RWPE1 (cell line): Measurements from ENCODE around the gene SHROOM3.

Source experiments
- CTCF ChIA-PET: fragments of 350-600 bp; sonication (Branson Sonifier 250); formaldehyde crosslinking; extraction: SDS; loops from one replicate; lab custom pipeline; 2021; lab: Yijun Ruan, JAX
- POLR2A ChIA-PET: fragments of 400-600 bp; formaldehyde crosslinking; extraction: SDS; loops from one replicate; lab custom pipeline; 2020; ENCODE audit warnings: antibody characterized with exemption; ENCODE audit not compliant: low non-redundant PET; lab: Yijun Ruan, JAX
- DNase-seq: peaks from one replicate; pipeline ENCODE4 v3.0.0; 2012; ENCODE audit warnings: low spot score
- H3K27ac ChIP-seq: fragments of 450-650 bp; 2 replicates; pipeline ENCODE4 v1.5.1; 2017
- TF ChIP-seq, protein P1 (sequence below): fragments of 450-650 bp; conservative IDR thresholded peaks from 2 replicates; pipeline ENCODE4 v1.5.1; 2017; ENCODE audit warnings: low read depth, mild to moderate bottlenecking

Gene SHROOM3

DNA sequence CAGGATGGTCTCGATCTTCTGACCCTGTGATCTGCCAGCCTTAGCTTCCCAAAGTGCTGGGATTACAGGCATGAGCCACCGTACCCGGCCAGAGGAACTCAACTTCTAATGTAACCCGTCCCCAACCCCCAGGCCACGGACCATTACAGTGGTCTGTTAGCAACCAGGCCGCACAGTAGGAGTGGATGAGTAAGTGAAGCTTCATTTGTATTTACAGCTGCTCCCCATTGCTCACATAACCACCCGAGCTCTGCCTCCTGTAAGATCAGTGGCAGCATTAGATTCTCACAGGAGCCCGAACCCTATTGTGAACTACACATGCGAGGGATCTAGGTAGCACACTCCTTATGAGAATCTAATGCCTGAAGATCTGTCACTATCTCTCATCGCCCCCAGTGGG is 119.6 kb downstream of the SHROOM3 start:
- no peak for DNase-seq
- no peak overlapping the region for H3K27ac ChIP-seq
- CTCF ChIA-PET: no interaction called here
- TF ChIP-seq, protein P1, sequence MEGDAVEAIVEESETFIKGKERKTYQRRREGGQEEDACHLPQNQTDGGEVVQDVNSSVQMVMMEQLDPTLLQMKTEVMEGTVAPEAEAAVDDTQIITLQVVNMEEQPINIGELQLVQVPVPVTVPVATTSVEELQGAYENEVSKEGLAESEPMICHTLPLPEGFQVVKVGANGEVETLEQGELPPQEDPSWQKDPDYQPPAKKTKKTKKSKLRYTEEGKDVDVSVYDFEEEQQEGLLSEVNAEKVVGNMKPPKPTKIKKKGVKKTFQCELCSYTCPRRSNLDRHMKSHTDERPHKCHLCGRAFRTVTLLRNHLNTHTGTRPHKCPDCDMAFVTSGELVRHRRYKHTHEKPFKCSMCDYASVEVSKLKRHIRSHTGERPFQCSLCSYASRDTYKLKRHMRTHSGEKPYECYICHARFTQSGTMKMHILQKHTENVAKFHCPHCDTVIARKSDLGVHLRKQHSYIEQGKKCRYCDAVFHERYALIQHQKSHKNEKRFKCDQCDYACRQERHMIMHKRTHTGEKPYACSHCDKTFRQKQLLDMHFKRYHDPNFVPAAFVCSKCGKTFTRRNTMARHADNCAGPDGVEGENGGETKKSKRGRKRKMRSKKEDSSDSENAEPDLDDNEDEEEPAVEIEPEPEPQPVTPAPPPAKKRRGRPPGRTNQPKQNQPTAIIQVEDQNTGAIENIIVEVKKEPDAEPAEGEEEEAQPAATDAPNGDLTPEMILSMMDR: no peak
- POLR2A ChIA-PET: no interaction called here

DNA sequence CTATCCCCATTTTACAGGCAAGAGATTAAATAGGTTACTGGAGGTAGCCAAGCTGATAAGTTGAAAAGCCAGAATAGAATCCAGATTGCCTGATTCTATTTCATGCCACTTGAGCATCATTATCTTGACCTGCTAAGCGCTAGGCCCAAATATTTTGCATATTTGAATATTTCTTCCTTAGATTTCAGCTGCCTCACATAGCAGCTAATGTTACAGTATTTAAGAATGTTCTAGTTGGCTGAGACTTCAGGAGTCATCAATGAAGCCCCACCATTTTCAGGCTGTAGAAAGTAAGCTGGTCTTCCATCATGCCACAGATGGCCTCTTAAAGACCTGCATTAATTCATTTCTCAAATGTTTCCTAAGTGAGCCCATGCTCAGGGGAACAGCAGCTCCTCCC is 121.4 kb downstream of the SHROOM3 start:
- POLR2A ChIA-PET: no interaction called here
- no peak overlapping the region for H3K27ac ChIP-seq
- no peak for DNase-seq
- CTCF ChIA-PET: interaction anchor here (0.5 to 0.6 kb wide), 2 partner anchors 9 to 117 kb away, joined by 3 to 6 read pairs; no protein-coding TSS in a partner anchor
- TF ChIP-seq, protein P1: no peak

DNA sequence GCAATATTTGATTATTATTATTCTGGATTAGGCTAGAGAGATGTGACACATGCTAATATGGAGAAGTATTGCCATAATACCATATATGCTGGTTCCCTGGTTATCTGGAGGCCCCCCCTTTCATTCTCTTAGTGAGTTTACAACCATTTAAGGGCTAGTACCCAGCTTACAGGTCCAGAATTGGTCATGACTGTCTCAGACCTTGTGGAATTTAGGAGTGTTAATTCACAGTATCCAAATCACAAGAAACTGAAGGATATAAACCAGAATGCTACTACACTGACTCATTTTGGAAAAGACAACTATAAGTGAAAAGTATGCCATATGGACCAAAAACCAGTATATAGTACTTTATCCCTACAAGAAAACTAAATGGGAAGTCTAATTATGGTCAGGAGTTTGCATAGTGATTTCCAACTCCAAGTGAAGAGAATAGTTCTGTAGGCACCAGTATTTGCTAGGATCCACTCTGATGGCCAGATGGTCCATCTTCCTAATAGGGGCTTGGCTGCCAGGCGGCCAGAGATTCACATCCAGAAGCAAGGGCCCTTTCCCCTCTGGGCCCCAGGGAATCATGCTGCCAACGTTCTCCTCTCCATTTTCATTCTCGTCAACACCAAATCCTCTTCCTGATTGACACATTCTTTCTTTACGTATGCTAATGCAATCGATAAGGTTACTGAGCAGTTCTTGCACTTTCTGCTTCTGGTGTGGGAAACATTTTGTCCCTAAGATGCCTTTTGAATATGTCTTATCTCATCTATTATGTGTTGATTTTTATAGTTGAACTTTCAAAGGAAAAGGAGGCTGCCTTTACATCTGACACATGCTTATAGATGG is 123.6 kb downstream of the SHROOM3 start:
- TF ChIP-seq, protein P1: no peak
- DNase-seq: no peak
- H3K27ac ChIP-seq: no peak overlapping the region
- POLR2A ChIA-PET: no interaction called here
- CTCF ChIA-PET: no interaction called here

- TF ChIP-seq, protein P1: no peak
- H3K27ac ChIP-seq: no peak overlapping the region
- POLR2A ChIA-PET: no interaction called here
Measured at GRCh38 chr4:76559236-76560071, 124.4 kb downstream of the SHROOM3 start.

DNA sequence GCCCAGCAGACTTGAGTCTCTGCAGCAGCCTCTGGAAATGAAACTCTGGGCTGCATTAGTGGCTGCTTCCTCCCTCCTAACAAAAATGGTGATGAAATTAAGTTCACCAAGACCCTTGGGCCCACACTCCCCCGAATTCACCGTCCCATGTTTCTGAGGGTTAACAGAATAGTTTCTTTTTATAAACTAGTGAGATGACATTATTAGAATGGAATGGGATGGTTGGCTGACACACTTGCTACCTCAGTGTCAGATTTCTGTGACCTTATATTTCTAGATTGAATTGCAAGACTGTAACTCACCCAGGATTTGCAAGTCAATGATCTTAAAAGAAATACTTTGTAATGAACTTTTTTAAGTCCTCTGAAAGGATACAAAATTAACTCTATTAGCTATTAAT is 127.1 kb downstream of the SHROOM3 start:
- CTCF ChIA-PET: interaction anchor here (0.9 kb wide), 1 partner anchor 11 kb away, joined by 4 read pairs; no protein-coding TSS in a partner anchor
- POLR2A ChIA-PET: no interaction called here
- no peak overlapping the region for H3K27ac ChIP-seq
- TF ChIP-seq, protein P1: no peak
- DNase-seq: peak; percentile 34

More at GRCh38 chr4:76559236-76560071, 124.4 kb downstream of the SHROOM3 start:
- CTCF ChIA-PET: no interaction called here
- no peak for DNase-seq

DNA sequence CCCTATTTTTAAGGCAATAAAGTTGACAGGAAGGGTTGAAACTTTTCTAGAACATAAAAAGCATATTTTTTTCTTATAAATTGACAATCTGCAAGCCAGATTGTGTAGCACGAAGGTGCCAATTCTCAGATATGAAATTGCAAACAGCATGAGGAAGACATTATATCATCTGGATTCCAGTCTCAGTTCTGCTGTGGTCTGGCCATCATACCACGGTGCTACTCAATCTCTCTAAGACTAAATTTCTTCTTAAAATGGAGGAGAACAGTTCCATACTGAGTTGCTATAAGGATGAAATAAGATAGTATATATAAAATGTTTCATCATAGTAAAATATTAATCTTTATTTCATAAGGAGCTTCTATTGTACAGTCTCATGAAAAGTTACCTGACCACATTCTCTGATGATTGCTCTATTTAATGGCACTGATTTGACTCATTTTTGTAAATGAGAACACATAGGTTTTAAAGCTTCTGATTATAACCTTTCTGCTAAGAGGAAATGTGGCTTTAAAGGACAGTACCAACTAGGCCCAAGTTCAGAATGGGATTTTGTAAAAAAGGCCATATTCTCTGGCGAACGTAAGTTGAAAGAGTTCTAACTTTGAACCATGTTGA is 127.9 kb downstream of the SHROOM3 start:
- DNase-seq: peak; percentile 22
- POLR2A ChIA-PET: no interaction called here
- CTCF ChIA-PET: interaction anchor here (0.9 kb wide), 1 partner anchor 10 kb away, joined by 4 read pairs; no protein-coding TSS in a partner anchor
- no peak overlapping the region for H3K27ac ChIP-seq
- TF ChIP-seq, protein P1: no peak
